GM20000 (cell line): Measurements from ENCODE around the gene SYT17.

Experiments
- DNase-seq: peaks from one replicate; pipeline ENCODE4 v3.0.0; 2012; ENCODE audit warnings: low spot score
- CTCF ChIP-seq: IDR thresholded peaks from 2 replicates; pipeline ENCODE4 v1.5.1; 2012; ENCODE audit warnings: mild to moderate bottlenecking, control low read depth; ENCODE audit errors: extremely low read depth, missing control alignments

SYT17 gene

GRCh38 chr16:19203374-19203966, 35.4 kb downstream of the SYT17 start:
- DNase-seq: no peak
- TF ChIP-seq CTCF: no peak

- DNase-seq: peak; percentile 50
- no peak for TF ChIP-seq CTCF
These were observed 42.4 kb downstream of the SYT17 start for GRCh38 chr16:19210280-19210924.

GRCh38 chr16:19210968-19211367, 42.9 kb downstream of the SYT17 start:
- peak; percentile 43 for DNase-seq
- no peak for TF ChIP-seq CTCF

- DNase-seq: no peak
- no peak for TF ChIP-seq CTCF
These were observed 44.0 kb downstream of the SYT17 start for GRCh38 chr16:19212059-19212458.

- no peak for TF ChIP-seq CTCF
- no peak for DNase-seq
These were observed 45.8 kb downstream of the SYT17 start for GRCh38 chr16:19213885-19214284.

- no peak for TF ChIP-seq CTCF
- no peak for DNase-seq
These were observed 47.7 kb downstream of the SYT17 start for GRCh38 chr16:19215705-19216104.

- DNase-seq: no peak
- TF ChIP-seq CTCF: no peak
These were observed 50.5 kb downstream of the SYT17 start for GRCh38 chr16:19218581-19218980.
